A673 (cell line): ENCODE results near the gene SCARB2. TPM values are rescaled to one million over a fixed set of nuclear protein-coding genes. Genes with fewer than 3 reads are reported as not detected.

Experiments used
- BruUV-seq: library from RNA; stranded (reverse); fragments of 400-500 nt; replicated peaks from 2 replicates; lab custom pipeline; 2021; lab: Mats Ljungman, UMichigan
- CTCF ChIA-PET: fragments of 300-600 bp; sonication (Branson Sonifier 250); formaldehyde crosslinking; loops from one replicate; lab custom pipeline; 2022; ENCODE audit warnings: antibody characterized with exemption; lab: Charles Lee
- POLR2A ChIA-PET: fragments of 300-600 bp; sonication (Branson Sonifier 250); formaldehyde crosslinking; loops from one replicate; lab custom pipeline; 2022; ENCODE audit warnings: antibody characterized with exemption; ENCODE audit not compliant: low non-redundant PET; lab: Charles Lee
- DNase-seq: peaks from one replicate; pipeline ENCODE4 v3.0.0-alpha.2; 2015; ENCODE audit warnings: low spot score
- H3K27ac ChIP-seq: fragments of 200-600 bp; sonication (generic); 2 replicates; pipeline ENCODE4 v1.5.1; 2016; ENCODE audit warnings: mixed run types, low read depth, mild to moderate bottlenecking, mixed read lengths, antibody characterized with exemption, low read length; ENCODE audit not compliant: poor library complexity, severe bottlenecking
- H3K27me3 ChIP-seq: fragments of 200-600 bp; sonication (generic); replicated peaks from 2 replicates; pipeline ENCODE4 v1.6.1; 2017; ENCODE audit warnings: mixed run types, low read depth, mild to moderate bottlenecking, mixed read lengths, antibody characterized with exemption, low read length; ENCODE audit not compliant: insufficient read depth, poor library complexity
- H3K36me3 ChIP-seq: fragments of 200-600 bp; sonication (generic); 2 replicates; pipeline ENCODE4 v1.6.1; 2016; ENCODE audit warnings: mixed run types, mild to moderate bottlenecking, mixed read lengths, antibody characterized with exemption, low read length; ENCODE audit not compliant: insufficient read depth, poor library complexity, severe bottlenecking
- H3K4me1 ChIP-seq: fragments of 200-600 bp; sonication (generic); 2 replicates; pipeline ENCODE4 v1.6.1; 2017; ENCODE audit warnings: mixed run types, mild to moderate bottlenecking, mixed read lengths, antibody characterized with exemption, low read length; ENCODE audit not compliant: insufficient read depth, poor library complexity, severe bottlenecking
- H3K4me3 ChIP-seq: fragments of 200-600 bp; sonication (generic); 2 replicates; pipeline ENCODE4 v1.5.1; 2016; ENCODE audit warnings: low read depth, mixed run types, mild to moderate bottlenecking, mixed read lengths, low read length; ENCODE audit not compliant: poor library complexity, severe bottlenecking
- H3K9me3 ChIP-seq: fragments of 200-600 bp; sonication (generic); 2 replicates; pipeline ENCODE4 v1.6.1; 2016; ENCODE audit warnings: mixed run types, low read depth, mild to moderate bottlenecking, mixed read lengths, antibody characterized with exemption, low read length; ENCODE audit not compliant: poor library complexity, severe bottlenecking
- CTCF ChIP-seq: fragments of 300-800, 200-600 bp; sonication (generic); conservative IDR thresholded peaks from 2 replicates; pipeline ENCODE4 v1.5.1; 2017; ENCODE audit warnings: low read depth, mild to moderate bottlenecking, antibody characterized with exemption, low read length, moderate library complexity, mixed read lengths
- EZH2 ChIP-seq: fragments of 200-600 bp; sonication (generic); IDR thresholded peaks from 2 replicates; pipeline ENCODE4 v1.6.1; 2017; ENCODE audit warnings: borderline replicate concordance, low read depth, mild to moderate bottlenecking, mixed read lengths, antibody characterized with exemption, low read length; ENCODE audit not compliant: poor library complexity, severe bottlenecking
- intact Hi-C: fragments of 100-400 bp; cut with micrococcal nuclease; formaldehyde crosslinking; loops from one replicate; pipeline ENCODE4 v1.10.0; 2022; ENCODE audit not compliant: unreplicated experiment
- total RNA-seq: library from RNA; stranded (reverse); gene quantifications from 2 replicates; pipeline ENCODE4 v1.2.3, GENCODE V29; 2021

The SCARB2 gene
- total RNA-seq, 1 experiment from 2014 or later, result 27.9 TPM

- Histone ChIP-seq H3K27ac (no peak overlapping the region), H3K27me3 (no peaks in the 10 kb centered on the region), H3K4me1 (peaks cover 15% of the 10 kb centered on the region), H3K36me3 (peaks cover 2% of the 10 kb centered on the region), H3K9me3 (no peaks in the 10 kb centered on the region), H3K4me3 (no peak overlapping the region)
- no peak for DNase-seq
- TF ChIP-seq CTCF, result no peak
- CTCF ChIA-PET, result no interaction called here
- POLR2A ChIA-PET, result no interaction called here
- intact Hi-C loops, result no loop called here
- BruUV-seq, result no TSS peak
Measured at GRCh38 chr4:76195326-76195725, 18.3 kb downstream of the SCARB2 start.

- no TSS peak for BruUV-seq
- no peak overlapping the region for H3K4me3 ChIP-seq
- H3K27me3 ChIP-seq, result no peaks in the 10 kb centered on the region
- H3K27ac ChIP-seq, result no peak overlapping the region
- peaks cover 2% of the 10 kb centered on the region for H3K36me3 ChIP-seq
- peak; percentile 6 for DNase-seq
- intact Hi-C loops, result no loop called here
- TF ChIP-seq EZH2, result no peak
- no peak for TF ChIP-seq CTCF
- ChIA-PET CTCF (no interaction called here), POLR2A (no interaction called here)
- H3K4me1 ChIP-seq, result peaks cover 15% of the 10 kb centered on the region
- no peaks in the 10 kb centered on the region for H3K9me3 ChIP-seq
Measured at GRCh38 chr4:76194325-76194724, 19.3 kb downstream of the SCARB2 start.

- H3K27ac ChIP-seq, result no peak overlapping the region
- TF ChIP-seq EZH2 (no peak), CTCF (no peak)
Measured at GRCh38 chr4:76192236-76192635, 21.4 kb downstream of the SCARB2 start.

More at GRCh38 chr4:76192236-76192635, 21.4 kb downstream of the SCARB2 start:
- no peaks in the 10 kb centered on the region for H3K4me1 ChIP-seq
- intact Hi-C loops, result no loop called here
- H3K27me3 ChIP-seq, result no peaks in the 10 kb centered on the region
- BruUV-seq, result no TSS peak
- POLR2A ChIA-PET, result no interaction called here
- H3K4me3 ChIP-seq, result no peak overlapping the region
- peaks cover 2% of the 10 kb centered on the region for H3K36me3 ChIP-seq
- DNase-seq, result no peak
- no peaks in the 10 kb centered on the region for H3K9me3 ChIP-seq
- CTCF ChIA-PET, result no interaction called here
